HG03442 (cell line): ENCODE data around the gene SHISA7.
"Not testable (repeated sequence)": the region's sequence is repeated elsewhere in the genome, so short reads cannot be mapped to it uniquely, and the experiment has no call there.

ENCODE experiments used
- ATAC-seq: cut with Tn5 transposase; IDR thresholded peaks from one replicate; pipeline ENCODE4 v1.9.1; 2021; ENCODE audit warnings: mild to moderate bottlenecking, moderate library complexity; ENCODE audit not compliant: unreplicated experiment

SHISA7 gene

GRCh38 chr19:55421281-55421680 lies 21.8 kb downstream of the SHISA7 start:
- ATAC-seq = not testable (repeated sequence)

GRCh38 chr19:55419624-55420236 lies 23.4 kb downstream of the SHISA7 start:
- no peak for ATAC-seq

- no peak for ATAC-seq
These were observed 24.0 kb downstream of the SHISA7 start for GRCh38 chr19:55419103-55419502.

GRCh38 chr19:55418185-55418584 lies 24.9 kb downstream of the SHISA7 start:
- no peak for ATAC-seq

- no peak for ATAC-seq
These were observed 32.9 kb downstream of the SHISA7 start for GRCh38 chr19:55410168-55410567.

- ATAC-seq = not testable (repeated sequence)
These were observed 33.9 kb downstream of the SHISA7 start for GRCh38 chr19:55409179-55409578.

GRCh38 chr19:55408533-55408872 lies 34.6 kb downstream of the SHISA7 start:
- no peak for ATAC-seq

GRCh38 chr19:55407800-55408532 lies 35.1 kb downstream of the SHISA7 start:
- ATAC-seq = peak; percentile 76

- ATAC-seq = peak; percentile 63
These were observed 35.6 kb downstream of the SHISA7 start, which contains the start of gene UBE2S for GRCh38 chr19:55407550-55407799. Gene UBE2S (minus strand): TSS chr19:55407788. CDS start chr19:55407589, 199 bp downstream.

GRCh38 chr19:55406826-55407549 lies 36.1 kb downstream of the SHISA7 start:
- no peak for ATAC-seq

GRCh38 chr19:55406091-55406825 lies 36.8 kb downstream of the SHISA7 start:
- no peak for ATAC-seq

- no peak for ATAC-seq
These were observed 37.5 kb downstream of the SHISA7 start for GRCh38 chr19:55405638-55406037.

- no peak for ATAC-seq
These were observed 40.6 kb downstream of the SHISA7 start for GRCh38 chr19:55402509-55402908.

- not testable (repeated sequence) for ATAC-seq
These were observed 41.7 kb downstream of the SHISA7 start for GRCh38 chr19:55401390-55401789.

GRCh38 chr19:55400281-55401087 lies 42.6 kb downstream of the SHISA7 start:
- no peak for ATAC-seq

- ATAC-seq = no peak
These were observed 44.7 kb downstream of the SHISA7 start for GRCh38 chr19:55398200-55398925.

GRCh38 chr19:55392820-55393761 lies 50.0 kb downstream of the SHISA7 start:
- no peak for ATAC-seq

GRCh38 chr19:55391702-55392615 lies 51.1 kb downstream of the SHISA7 start:
- no peak for ATAC-seq
